Medulla oblongata (tissue), 1 donor: ENCODE measurements around the gene CFAP74.
"Not testable (repeated sequence)": the region's sequence is repeated elsewhere in the genome, so short reads cannot be mapped to it uniquely, and the experiment has no call there.

Experiments
- DNase-seq: peaks from one replicate; pipeline ENCODE4 v3.0.0-alpha.2; 2015; ENCODE audit errors: extremely low spot score

CFAP74 gene

DNA sequence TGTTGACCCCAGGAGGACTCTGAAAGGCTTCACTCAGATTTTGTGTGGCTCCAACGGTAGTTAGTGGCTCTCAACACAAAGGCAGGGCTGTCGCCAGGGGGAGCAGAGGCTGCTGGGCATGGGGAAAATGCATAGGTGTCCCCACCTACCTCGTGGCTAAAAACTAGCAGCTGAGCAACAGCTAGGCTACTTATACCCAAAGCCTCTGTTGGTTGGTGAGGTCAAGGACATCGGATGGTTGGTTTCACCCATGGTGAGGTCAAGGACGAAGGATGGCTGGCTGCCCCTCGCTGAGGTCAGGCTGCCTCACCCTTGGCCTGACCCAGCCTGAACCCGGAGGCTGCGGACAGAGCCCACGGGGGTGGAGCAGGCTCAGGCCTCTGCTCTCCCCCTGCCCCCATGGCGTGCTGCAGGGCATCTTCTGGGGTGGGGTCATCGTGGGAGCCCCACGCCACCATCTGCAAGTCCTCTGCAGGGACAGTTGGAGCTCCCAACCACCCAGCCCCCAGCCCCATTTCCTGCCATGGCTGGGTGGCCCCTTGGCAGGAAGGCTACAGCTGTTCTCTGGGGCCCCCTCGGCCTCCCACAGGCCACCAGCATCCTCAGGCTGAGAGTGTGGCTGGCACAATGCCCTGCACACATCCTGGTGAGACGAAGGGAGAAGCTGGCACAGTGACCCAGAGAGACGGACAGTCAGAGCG, 104.2 kb downstream of the CFAP74 start:
- no peak for DNase-seq

DNA sequence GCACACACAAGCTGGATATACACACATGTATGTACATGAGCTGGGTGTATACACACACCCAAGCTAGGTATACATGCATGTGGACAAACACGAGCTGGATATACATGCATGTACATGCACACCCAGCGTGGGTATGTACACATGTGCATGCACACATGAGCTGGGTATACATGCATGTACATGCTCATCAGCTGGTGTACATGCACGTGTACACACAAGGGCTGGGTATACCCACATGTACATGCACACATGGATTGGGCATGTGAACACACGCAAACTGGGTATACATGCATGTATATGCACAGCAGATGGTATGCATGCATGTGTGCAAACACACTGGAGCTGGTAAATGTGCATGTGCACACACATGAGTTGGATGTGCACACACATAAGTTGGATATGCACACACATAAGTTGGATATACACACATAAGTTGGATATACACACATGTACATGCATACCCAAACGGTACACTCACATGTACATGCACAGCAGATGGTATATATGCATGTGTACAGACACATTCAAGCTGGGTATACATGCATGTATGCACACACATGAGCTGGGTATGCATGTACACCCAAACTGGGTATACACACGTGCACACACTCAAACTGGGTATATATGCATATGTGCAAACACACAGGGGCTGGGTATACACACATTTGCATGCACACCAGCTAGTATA, 105.2 kb downstream of the CFAP74 start:
- no peak for DNase-seq

DNA sequence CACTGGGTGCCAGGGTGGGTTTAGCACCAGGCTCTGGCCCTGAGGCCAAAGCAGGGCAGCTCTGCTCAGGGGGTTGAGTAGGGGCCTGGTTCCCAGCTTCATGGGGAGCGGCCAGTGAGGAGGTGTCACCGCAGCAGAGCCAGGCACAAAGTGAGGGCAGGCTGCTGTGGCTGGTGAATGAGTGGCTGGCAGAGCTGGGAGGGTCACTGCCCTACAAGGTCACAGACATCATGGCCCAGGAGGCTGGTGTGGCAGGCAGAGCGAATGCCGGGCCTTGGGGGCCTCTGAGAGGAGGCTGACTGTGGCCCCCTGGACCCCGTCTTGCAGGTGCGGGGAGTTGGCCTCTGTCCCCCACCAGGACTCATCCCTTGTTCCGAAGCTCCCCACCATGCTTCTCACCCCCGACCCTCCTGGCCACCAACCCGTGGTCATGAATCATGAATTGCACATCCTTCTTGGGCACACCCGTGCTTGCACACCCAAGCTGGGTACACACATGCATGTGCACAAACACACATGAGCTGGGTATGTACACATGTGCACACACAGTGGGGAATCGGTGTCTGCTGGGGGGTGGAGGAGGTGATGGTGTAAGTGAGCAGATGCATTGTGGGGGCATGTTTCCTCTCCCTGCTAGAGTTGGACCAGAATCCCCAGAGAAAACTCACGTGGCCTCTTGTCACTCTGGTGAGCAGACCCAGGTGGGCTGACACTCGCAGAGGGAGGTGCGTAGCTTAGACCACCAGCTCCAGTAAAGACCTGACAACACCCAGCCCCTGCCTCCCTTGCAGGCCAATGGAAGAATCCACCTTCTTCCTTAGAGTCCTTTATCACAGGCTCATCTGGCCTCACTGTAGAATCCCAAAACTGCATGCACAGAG, 107.9 kb downstream of the CFAP74 start:
- DNase-seq, result no peak

DNA sequence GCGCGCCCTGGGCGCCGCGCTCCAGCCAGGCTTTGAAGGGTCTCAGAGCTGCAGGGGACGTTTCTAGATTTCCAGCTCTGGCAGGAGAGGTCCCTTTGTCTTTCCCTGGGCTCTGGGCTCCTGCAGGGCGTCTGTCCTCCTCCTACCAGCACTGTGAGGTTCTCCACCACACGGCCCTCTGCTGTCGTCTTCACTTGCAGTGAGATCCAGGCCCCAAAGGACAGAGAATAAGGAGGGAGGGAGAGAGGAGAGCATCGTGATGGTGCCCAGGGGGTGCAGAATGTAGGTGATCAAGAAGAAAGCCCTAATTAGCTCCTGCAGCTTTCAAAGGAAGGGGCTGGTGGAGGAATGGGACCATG, 108.5 kb downstream of the CFAP74 start:
- DNase-seq, result no peak

DNA sequence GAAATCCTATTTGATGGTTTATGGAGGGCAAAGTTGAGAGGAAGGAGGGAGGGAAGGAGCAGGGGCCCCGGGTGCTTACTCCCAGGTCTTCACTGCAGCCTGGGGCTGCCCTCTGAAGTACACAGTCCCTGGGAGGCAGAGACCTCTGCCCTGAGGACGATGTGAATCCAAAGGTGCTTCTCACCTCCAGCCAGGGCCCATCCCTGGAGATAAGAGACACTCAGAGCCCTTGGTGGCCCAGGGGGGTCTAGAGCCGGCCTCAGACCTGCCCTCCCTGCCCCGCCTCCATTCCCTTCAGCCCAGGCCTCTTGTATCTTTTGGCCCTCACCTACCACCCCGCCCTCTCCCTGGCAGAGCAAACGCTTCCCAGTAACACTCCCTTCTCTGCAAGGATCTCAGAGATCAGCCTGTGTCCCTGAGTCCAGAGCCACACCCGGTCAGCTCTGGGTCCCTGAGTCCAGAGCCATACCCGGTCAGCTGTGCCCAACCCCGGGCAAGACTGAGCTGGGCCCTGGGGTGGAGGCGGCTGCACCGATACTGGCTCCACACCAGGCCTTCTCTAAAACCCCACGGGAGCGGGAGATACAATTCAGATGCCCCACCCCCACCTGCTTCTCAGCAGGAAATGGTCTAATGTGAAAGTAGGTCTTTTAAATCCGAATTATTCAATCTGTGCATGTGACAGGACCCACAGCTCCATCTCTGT, 109.1 kb downstream of the CFAP74 start:
- no peak for DNase-seq

DNA sequence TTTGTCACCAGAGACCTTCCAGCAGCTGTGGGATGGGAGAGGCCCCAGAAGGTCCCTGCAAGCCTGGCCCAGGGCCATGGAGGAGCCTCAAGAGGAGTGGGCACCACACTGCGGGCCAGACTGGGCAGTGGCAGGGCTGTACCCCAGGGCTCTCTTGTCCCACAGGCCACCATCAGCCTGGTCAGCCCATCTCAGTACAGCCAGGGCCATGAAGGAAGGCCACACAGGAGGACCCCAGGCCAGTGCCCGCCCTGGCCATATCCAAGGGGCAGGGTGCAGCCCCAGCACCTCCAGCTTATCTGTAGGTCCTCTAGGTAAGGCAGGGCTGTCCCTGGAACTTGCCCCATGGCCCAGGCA, 109.6 kb downstream of the CFAP74 start:
- no peak for DNase-seq

DNA sequence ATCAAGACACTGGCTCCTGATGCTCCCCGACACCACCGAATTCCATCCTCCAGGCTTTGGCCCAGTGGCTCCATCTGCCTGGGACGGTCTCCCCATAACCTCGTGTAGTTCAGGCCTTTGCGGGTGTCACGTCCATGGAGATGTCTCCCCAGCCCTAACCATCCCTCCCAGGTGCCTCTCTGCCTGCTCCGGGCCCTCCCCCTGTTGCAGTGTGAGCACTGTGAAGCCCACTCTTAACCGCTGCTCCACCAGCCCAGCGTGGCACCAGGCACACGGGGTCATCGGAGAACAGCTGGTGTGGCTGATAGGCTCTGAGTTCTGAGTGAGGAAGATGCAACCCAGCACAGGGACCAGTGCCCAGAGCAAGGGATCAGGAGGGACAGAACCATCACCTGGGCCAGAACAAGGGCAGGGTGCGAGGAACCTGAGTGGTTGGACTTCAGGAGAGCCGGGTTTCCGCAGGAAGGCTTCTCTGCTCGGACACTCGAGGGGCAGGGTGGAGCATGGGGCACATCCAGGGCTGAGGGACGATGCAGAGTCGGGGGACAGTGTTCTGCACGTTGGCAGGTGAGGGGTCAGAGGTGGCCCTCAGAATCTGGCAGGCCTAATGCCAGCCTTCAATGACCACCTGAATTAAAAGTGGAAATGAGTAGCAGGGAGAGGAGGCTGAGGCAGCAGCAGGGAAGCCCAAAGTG, 110.1 kb downstream of the CFAP74 start:
- no peak for DNase-seq

DNA sequence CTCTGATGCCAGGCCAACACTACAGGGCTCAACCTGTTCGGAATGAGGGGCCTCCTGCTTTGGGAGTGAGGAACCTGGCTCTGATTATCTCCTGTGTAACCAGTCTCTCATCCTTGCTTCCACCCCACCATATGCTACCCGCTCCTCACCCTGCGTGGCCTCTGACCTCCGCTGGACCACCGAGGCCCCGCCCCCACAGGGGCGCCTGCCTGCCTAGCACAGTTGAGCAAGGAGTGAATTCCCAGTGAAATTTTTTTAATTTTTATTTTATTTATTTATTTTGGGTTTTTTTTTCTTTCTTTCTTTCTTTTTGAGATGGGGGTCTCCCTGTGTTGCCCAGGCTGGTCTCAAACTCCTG, 110.8 kb downstream of the CFAP74 start:
- no peak for DNase-seq

DNA sequence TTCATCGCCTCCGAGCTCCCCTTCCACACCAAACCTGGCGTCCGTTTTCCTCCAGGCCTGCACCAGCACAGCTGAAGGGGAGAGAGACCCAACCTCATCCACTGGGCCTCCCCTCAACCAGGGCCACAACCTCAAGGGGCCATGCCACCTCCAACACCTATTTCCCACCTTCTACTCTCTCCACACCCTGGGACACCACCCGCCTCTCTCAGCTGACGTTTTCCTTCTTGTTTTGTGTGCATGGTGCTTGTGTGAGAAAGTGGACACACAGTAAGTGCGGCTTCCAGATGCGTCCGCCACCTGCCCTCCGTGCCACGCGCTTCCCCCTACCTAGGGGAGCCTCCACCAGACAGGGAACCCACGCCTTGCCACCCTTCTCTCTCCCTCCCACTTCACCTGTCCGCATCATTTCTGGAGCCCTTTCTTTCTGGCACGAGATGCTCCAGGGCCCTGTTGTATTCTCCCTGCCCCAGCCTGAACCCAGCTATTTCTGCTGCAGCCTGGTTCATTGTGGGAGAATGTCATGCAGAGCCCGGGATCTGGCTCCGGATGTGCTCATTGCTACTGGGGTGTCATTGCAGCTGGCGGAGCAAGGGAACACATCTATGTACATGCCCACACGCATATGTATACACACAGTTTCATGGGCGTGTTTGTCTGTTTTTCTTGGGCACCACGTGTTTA, 111.4 kb downstream of the CFAP74 start:
- DNase-seq, result no peak

DNA sequence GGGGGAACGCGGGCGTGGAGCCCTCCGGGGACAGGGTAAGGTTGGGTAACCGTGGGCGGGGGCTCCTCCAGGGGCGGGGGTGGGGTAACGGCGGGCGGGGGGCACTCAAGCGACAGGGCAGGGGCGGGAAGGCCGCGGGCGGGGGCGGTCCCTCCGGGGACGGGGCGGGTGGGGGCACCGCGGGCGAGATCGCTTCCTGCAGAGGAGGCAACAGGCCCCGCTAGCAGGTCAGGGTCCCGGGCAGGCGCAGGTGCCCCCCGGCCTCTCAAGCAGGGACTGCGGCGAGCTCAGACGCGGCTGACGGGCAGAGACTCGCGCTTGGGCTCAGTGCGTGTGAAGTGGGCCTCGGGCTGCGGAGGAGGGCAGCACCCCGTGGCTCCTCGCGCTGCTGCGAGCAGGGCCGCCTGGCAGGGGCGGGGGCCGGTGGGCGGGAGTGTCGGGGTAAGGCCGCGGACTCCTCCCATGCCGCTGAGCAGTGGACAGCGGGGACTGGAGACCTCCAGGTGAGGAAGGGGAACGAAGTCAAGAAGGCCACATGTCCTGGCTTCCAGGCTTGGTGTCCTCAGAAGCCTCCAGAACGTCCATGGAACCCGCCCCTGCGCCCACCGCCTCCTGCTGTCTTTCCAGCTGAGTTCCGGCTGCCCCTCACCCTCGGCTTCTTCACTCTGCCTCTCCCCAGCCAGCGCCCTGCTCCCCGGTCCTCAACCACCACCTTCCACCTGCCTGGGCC, 112.1 kb downstream of the CFAP74 start:
- DNase-seq, result peak; percentile 42

DNA sequence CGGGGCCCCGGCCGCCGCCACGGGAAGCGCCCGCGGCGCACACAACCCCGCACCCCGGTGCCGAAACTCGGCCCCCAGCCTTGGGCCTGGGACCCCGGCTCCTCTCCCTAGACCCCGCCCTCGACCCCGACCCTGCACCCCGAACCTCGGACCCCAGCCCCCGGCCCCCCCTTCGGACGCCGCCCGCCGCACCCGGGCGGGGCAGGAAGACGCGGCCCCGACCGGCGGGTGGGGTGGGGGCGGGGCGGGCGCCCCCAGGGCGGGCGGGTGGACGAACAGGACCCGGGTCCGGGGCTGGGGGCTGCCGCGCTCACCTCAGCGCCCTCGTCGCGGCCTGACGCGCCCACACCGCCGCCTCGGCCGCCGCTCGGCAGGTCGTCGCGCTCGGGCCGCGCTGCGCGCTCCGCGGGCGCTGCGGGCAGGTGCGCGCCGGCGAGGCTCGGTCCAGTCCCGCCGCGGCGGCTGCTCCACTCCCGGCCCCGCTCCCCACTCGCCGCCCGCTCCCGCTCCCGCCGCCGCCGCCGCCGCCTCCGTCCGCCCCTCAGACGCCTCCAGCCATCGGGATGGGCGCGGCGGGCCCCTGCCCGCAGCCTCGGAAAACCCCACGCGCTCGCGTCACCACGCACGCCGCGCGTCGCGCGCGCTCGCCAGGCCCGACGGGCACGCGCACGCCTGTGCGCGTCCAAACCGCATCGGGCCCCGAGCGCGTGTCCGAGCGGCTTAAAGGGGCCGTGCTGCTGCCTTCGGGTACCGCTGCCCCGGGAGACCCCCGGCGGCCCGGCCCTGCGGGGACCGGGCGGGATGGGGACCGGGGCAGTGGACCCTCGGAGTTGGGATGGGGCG, 112.9 kb downstream of the CFAP74 start, which contains the start of gene GNB1:
TSS of gene GNB1 (minus strand) at position 582 of the 843 bp plus-strand sequence. CDS start 65,634 bp downstream, outside the sequence.
- peak; percentile 91 for DNase-seq

DNA sequence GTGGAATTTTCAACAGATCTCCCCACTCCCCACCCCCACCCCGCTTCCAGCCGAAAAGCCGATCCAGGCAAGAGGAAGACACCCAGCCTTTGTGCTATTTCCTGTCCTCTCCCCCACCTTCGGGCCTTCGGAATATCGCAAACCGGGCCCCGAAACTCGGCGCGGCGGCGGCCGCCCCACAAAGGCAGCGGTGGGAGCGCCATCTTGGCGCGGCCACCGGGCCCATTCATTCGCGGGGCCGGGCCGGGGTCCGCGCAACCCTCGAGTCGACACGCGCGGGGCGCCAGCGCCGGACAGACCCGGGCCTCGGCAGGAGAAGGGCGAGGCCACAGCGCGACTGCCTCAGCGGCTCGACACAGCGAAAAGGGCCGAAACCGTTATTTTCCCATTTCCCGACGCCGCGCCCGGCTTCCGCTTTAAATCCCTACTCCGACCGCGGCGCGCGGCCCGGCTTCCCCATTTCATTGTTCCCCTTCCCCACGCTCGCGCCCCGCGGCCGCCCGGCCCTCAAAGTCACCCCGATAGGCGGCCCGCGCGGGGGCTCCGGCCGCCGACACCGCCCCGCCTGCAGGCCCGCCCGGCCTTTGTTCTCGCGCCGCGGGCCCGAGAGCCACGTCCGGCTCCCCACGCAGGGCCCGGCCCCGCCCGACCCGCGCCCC, 113.6 kb downstream of the CFAP74 start:
- no peak for DNase-seq

DNA sequence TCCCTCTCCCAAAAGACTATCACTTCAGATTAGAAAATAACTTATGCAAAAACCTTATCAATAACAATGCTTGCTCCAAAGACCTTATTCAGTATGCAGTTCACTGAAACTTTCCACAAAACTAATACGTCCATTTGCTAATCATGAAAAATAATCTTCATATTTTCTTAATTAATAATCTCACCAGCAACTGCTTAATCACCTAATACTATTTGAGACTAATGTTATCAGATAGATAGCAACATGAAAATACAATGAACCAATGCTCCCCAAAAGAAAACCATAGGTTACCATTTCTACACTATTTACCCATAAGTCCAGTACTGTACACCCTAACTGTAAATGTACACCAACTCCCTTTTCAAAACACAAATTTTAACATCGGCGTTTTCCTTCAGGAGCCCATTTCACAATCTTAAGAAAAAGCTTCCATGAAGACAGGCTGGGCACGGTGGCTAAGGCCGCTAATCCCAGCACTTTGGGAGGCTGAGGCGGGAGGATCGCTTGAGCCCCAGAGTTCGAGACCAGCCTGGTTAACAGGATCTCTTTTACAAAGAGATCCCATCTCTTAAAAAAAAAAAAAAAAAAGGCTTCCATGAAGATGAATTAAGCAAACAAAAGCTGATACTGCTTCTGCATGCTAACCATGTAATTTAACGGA, 114.4 kb downstream of the CFAP74 start:
- DNase-seq, result no peak

DNA sequence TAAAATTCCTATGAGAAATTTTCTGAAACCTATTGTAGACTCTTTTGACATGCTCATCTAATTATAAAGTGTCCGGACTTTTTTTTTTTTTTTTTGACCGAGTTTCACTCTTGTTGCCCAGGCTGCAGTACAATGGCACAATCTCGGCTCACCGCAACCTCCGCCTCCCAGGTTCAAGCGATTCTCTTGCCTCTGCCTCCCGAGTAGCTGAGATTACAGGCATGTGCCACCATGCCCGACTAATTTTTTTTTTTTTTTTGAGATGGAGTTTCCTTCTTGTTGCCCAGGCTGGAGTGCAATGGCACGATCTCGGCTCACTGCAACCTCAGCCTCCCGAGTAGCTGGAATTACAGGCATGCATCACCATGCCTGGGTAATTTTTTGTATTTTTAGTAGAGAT, 119.7 kb downstream of the CFAP74 start:
- DNase-seq, result not testable (repeated sequence)

DNA sequence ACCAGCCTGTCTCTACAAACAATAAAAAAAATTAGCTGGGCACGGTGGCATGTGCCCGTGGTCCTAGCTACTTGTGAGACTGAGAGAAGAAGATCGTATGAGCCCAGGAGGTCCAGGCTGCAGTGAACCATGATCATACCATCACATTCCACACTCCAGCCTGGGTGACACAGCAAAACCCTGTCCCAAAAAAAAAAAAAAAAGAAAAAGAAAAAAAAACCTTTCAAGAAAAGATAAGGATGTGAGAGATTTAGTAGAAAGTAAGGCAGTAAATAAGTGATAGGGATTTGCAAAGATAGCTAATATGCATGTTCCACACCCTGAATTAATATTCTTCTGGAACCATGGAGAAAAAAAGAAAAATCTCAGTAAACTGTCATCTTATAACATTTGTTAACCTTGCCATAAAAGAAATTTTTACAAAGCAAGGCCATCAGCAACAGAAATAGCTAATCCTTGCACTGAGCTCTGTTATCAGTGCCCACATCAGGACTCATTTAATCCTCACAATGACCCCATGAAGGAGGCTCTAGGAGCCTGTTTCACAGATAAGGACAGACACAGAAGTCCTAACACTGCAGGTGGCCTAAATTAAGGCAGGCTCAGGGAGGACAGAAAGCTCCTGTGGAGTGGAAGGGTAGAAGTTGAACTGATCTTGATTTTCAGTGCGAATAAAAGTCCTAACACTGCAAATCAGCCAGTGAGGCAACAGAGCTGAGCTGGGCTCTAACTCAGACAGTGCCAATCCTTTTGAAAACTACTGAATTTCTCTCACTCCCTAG, 120.3 kb downstream of the CFAP74 start:
- DNase-seq, result no peak

DNA sequence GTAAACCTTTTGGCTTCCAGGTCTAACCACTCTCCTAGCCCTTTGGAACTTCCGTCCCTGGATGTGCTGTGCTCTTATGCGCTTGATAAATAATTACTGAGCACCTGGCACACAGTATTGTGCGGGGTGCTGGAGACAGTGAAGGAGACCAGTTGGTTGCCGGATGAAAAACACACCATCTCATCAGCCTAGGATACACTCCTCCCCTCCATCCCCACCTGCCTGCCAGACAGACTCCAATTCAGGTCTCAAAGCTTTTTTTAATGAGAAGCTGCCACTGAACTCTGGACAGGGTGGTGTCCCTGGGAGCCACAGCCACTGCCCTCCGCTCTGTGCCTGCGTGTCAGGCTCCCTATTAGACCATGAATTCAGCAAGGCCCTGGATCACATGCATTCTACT, 121.9 kb downstream of the CFAP74 start:
- no peak for DNase-seq

DNA sequence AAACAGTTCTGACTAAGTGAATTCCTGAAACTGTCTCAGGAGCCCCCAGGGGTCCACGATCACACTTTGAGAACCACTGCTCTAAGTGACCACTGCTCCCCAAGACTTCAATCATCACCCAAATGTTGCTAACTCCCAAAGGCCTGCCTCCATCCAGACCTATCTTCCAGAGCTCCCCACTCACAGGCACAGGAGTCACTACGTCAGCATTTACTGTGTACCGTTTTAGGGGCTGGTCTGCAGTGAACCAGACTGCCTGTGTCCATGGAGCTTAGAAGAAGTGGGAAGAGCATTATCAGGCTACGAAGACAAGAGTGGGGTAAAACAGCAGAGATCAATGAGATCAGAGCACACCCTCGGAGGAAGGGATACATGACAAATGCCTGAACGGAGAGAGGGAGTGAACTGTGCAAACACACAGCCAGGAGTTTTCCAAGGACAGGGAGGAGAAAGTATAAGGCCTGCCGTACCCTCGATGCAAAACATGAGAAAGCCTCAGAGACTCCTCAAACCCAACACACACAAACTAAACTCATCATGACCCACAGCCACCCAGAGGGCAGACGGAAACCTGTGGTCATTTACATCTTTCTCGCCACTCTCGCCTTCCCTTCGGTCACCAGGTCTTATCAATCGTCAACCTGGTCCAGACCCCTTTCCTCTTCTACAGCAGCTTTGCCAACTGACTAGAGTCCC, 122.8 kb downstream of the CFAP74 start:
- DNase-seq, result no peak
